Epithelial cell of esophagus (primary cell): Measurements from ENCODE around the gene FBLN1.
"Not testable (repeated sequence)": the region's sequence is repeated elsewhere in the genome, so short reads cannot be mapped to it uniquely, and the experiment has no call there.

Experiments
- DNase-seq: peaks from one replicate; pipeline ENCODE4 v3.0.0; 2010; ENCODE audit warnings: low read depth
- H3K4me3 ChIP-seq: 2 replicates; pipeline ENCODE4 v1.5.1; 2011; ENCODE audit warnings: mild to moderate bottlenecking, low read length, control low read depth
- TF ChIP-seq, protein P1 (sequence below): IDR thresholded peaks from 2 replicates; pipeline ENCODE4 v1.5.1; 2011; ENCODE audit warnings: low read depth, mild to moderate bottlenecking, low read length, control low read depth, inconsistent platforms; ENCODE audit not compliant: insufficient read depth; ENCODE audit errors: missing control alignments

Gene FBLN1

DNA sequence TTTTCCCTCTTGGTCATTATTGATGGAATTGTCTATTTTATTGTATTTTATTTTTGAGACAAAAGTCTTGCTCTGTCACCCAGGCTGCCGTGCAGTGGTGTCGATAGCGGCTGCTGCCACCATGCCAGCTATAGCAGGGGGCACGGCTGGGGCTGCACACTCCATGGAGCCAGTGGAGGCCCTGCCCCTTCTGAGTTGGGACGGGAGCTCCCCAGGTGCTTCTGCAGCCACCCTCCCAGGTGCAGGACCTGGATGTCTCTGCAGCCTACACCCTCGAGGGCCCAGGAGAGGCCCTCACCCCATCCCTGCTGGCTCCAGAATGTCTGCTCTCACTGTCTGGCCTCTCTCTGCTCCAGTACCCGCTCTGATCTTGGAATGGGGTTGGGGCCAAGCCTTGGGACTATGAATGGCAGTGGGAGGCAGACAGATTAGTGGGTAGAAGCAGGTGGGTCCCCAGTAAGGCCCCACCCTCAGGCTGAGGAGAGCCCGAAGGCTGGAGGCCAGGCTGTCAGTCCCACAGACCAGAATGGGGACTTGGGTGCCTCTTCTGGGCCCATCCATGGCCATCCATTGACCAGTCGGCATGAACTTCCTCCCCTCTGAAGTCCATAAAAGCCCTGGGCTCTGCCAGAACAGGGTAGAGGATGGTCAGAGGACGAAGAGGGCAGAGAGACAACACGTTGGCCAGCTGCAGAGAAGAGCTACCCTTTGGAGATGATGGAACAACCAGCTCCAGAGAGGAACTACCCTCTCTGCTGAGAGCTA is 119.3 kb downstream of the FBLN1 start:
- TF ChIP-seq, protein P1, sequence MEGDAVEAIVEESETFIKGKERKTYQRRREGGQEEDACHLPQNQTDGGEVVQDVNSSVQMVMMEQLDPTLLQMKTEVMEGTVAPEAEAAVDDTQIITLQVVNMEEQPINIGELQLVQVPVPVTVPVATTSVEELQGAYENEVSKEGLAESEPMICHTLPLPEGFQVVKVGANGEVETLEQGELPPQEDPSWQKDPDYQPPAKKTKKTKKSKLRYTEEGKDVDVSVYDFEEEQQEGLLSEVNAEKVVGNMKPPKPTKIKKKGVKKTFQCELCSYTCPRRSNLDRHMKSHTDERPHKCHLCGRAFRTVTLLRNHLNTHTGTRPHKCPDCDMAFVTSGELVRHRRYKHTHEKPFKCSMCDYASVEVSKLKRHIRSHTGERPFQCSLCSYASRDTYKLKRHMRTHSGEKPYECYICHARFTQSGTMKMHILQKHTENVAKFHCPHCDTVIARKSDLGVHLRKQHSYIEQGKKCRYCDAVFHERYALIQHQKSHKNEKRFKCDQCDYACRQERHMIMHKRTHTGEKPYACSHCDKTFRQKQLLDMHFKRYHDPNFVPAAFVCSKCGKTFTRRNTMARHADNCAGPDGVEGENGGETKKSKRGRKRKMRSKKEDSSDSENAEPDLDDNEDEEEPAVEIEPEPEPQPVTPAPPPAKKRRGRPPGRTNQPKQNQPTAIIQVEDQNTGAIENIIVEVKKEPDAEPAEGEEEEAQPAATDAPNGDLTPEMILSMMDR = no peak
- no peak overlapping the region for H3K4me3 ChIP-seq
- DNase-seq = no peak

DNA sequence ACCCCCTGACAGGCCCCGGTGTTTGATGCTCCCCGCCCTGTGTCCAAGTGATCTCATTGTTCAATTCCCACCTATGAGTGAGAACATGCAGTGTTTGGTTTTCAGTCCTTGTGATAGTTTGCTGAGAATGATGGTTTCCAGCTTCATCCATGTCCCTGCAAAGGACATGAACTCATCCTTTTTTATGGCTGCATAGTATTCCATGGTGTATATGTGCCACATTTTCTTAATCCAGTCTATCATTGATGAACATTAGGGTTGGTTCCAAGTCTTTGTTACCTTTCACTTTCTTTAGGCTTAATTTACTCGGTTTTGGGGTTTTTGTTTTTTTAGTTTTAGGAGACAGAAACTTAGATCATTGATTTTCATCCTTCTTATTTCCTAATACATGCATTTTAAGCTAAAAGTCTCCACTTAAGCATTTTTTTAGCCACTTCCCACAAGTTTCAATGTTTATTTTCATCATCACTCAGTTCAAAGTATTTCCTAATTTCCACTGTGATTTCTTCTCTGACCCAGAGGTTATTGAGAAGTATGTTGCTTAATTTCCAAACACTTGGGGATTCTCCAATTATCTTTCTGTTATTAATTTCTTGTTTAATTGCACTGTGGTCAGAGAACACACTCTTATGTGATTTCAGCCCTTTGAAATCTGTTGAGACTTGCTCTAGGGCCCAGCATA is 120.9 kb downstream of the FBLN1 start:
- DNase-seq, H3K4me3 ChIP-seq: not testable (repeated sequence)

DNA sequence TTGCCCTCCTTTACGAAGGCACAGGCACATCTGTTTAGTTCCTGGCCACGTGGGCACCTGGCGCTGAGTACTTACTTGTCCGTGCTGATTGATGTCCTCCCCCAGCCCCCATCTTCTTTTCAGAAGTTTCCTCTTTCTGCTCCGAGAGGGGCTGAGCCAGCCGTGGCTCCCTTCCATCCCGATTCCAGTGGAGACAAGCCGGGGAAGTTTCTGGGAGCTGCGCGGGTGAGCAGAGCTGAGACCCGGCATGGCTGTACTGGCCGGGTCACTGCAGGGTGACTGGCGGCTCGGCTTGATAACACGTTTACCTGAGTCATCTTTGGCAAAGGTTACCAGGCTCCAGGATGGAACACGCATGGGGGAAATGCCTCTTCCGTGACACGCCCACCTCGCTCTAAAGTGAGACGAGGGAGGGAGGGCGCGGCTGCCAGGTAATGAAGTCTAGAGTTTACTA is 123.5 kb downstream of the FBLN1 start:
- DNase-seq = peak; percentile 96

DNA sequence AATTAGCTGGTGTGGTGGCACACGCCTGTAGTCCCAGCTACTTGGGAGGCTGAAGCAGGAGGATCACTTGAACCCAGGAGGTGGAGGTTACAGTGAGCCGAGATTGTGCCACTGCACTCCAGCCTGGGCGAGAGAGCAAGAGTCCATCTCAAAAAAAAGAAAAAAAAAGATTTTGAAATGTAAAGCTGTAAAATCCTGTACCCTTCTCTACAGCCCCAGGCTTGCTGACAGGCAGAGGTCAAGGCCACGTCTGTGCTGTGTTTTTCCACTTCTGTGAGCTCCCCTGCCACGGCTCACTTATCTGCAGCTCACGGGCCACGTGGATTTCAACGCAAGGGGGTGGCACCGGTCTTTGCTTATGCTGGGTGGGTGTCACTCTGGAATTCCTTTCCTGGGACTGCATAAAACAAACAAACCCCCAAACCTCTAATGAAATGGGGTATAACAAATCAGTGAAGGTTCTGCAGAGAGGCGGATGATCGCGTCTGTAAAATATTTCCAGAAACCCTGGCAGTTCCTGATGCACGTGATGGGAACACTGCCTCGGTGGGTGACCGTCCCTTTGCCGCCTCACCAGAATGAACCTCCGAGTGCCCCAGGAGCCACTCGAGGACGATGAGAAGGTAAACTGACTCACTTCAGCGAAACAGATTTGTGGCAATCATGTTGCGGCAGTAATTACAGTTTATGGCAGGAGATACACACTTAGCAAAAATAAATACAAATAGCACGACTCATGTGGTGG is 125.0 kb downstream of the FBLN1 start:
- TF ChIP-seq, protein P1 = no peak
- no peak for DNase-seq
- H3K4me3 ChIP-seq = no peak overlapping the region

More for the DNA sequence above, 123.5 kb downstream of the FBLN1 start:
- TF ChIP-seq, protein P1 = no peak
- no peak overlapping the region for H3K4me3 ChIP-seq

DNA sequence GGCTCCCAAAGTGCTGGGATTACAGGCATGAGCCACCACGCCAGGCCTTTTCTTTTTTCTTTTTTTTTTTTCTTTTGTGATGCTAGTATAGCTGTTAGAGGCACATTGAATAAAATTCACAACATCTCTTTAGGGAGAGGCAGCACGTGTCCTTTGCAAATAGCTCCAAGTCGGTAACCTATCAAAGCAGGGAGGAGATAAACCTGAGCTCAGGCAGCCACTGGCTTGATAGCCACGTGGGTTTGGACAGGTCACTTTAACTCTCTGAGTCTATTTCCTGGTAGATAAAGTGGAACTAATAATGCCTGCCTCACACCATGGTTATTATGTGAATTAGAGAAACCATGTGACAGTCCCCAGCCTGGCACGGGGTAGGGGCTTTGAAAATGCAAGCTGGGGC is 125.8 kb downstream of the FBLN1 start:
- DNase-seq = no peak
- TF ChIP-seq, protein P1 = no peak
- H3K4me3 ChIP-seq = no peak overlapping the region

DNA sequence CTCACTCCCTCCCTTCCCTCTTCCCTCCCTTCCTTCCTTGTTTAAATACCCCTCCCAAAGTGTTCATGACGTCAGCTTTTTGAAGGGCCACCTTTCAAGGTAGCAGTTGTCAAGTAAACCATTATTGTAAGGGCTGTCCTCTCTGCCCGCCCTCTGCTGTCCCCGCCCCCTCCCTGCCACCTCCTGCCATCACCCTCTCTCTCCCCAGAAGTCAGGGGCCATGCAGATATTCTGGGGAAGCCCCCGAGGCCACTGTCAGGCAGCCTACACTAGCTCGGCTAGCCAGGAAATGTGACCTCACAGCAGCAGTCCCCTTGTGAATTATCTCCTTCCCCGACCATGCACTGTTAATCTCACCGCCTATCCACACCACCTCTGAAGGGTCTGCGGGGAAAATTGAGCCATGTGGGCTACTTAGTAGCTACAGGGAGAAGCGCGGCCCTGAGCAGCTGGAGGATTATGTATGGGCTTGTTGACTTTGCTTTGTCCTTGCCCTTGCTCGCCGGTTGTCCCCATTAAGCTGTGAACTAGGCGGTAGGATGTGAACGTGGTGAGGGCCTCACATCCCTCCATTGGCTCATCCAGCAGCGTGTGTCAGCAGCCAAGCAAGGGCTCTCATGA is 126.9 kb downstream of the FBLN1 start:
- TF ChIP-seq, protein P1 = no peak

DNA sequence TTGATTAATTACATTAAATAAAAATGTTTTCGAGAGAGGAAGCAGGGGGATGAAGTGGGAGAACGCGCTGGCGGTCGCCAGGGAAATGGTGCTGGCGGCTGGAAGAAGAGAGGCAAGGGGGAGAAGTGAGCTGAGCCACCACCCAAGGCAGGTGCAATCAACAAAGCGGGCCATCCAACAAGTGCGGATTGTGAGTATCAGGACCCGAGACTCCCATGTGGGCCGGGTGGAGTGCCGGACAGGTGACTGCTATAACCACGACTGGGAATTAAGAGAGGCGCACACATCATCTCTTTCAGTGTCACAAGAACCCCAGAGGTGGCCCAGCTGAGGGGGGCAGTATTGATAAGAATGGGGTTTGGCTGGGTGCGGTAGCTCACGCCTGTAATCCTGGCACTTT is 127.8 kb downstream of the FBLN1 start:
- no peak for DNase-seq
- H3K4me3 ChIP-seq = no peak overlapping the region
- TF ChIP-seq, protein P1 = no peak

More for the DNA sequence above, 126.9 kb downstream of the FBLN1 start:
- DNase-seq = no peak
- no peak overlapping the region for H3K4me3 ChIP-seq
